ENCODE data around the gene TMEM121B. TPM values are rescaled to one million over a fixed set of nuclear protein-coding genes. Genes with fewer than 3 reads are reported as not detected.

Gene TMEM121B
- total and polyA plus RNA-seq, 2 of the 13 experiments (the other 11 are each of a cell fraction or from before 2014, with no cell fraction given) = not detected

DNA sequence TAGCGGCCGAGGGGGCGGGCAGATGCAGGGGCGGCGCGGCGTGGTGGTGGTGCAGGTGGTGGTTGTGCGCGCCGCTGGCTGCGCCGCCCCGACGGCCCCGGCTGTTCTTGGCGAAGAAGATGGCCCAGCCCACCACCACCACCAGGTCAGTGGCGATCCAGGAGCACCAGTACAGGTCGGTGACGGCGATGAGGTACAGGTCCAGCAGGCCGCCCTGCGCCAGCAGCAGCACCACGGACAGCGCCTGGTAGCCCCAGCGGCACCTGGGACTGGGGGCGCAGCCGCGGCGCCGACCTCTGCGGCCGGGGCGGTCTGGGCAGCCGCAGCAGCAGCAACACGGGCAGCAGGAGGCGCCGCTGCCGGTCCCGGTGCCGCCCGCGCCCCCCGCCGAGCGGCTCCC, 879 bp downstream of the TMEM121B start (continued):
- TF ChIP-seq, protein P1, sequence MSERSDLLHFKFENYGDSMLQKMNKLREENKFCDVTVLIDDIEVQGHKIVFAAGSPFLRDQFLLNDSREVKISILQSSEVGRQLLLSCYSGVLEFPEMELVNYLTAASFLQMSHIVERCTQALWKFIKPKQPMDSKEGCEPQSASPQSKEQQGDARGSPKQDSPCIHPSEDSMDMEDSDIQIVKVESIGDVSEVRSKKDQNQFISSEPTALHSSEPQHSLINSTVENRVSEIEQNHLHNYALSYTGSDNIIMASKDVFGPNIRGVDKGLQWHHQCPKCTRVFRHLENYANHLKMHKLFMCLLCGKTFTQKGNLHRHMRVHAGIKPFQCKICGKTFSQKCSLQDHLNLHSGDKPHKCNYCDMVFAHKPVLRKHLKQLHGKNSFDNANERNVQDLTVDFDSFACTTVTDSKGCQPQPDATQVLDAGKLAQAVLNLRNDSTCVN (CRISPR knock-in tag; IDR thresholded peaks at IDR 0.05; ENCODE audit: borderline replicate concordance) = 0 out of 2 replicates have a peak, but pooled peaks have one; percentile 24
- TF ChIP-seq DNMT3B (CRISPR knock-in tag; conservative IDR thresholded peaks at IDR 0.05) (no peak), ZSCAN31 (CRISPR knock-in tag; IDR thresholded peaks at IDR 0.05; ENCODE audit: low read depth) (no peak), GTF3A (CRISPR knock-in tag; conservative IDR thresholded peaks at IDR 0.05) (no peak), ZNF333 (CRISPR knock-in tag; IDR thresholded peaks at IDR 0.05; ENCODE audit: borderline replicate concordance) (peak; percentile 39; the same call in 1 of the 2 replicates), TMF1 (CRISPR knock-in tag; IDR thresholded peaks at IDR 0.05; ENCODE audit: low read depth) (0 out of 2 replicates have a peak, but pooled peaks have one; percentile 33), ZNF619 (CRISPR knock-in tag; IDR thresholded peaks at IDR 0.05) (no peak), ZBTB44 (CRISPR knock-in tag; IDR thresholded peaks at IDR 0.05) (peak; percentile 42; the same call in 1 of the 2 replicates), REST (IDR thresholded peaks at IDR 0.05; ENCODE audit: borderline replicate concordance in 1 of 2, low read depth in 1 of 2, low read length in 2 of 2) (peak in 1 of 2 experiments; percentile 96), ZNF329 (CRISPR knock-in tag; IDR thresholded peaks at IDR 0.05; ENCODE audit: low read depth) (0 out of 2 replicates have a peak, but pooled peaks have one; percentile 33), ARID5B (CRISPR knock-in tag; IDR thresholded peaks at IDR 0.05) (0 out of 2 replicates have a peak, but pooled peaks have one; percentile 14), SRY (CRISPR knock-in tag; IDR thresholded peaks at IDR 0.05) (peak; percentile 73; the same call in 1 of the 2 replicates), SP2 (CRISPR knock-in tag; IDR thresholded peaks at IDR 0.05) (no peak), DPF2 (CRISPR knock-in tag; IDR thresholded peaks at IDR 0.05; ENCODE audit: borderline replicate concordance, low read depth) (no peak), KDM6A (CRISPR knock-in tag; IDR thresholded peaks at IDR 0.05; ENCODE audit: low read depth) (no peak), SALL1 (CRISPR knock-in tag; IDR thresholded peaks at IDR 0.05) (peak; percentile 55; the same call in 1 of the 2 replicates)
- TF ChIP-seq, protein P2, sequence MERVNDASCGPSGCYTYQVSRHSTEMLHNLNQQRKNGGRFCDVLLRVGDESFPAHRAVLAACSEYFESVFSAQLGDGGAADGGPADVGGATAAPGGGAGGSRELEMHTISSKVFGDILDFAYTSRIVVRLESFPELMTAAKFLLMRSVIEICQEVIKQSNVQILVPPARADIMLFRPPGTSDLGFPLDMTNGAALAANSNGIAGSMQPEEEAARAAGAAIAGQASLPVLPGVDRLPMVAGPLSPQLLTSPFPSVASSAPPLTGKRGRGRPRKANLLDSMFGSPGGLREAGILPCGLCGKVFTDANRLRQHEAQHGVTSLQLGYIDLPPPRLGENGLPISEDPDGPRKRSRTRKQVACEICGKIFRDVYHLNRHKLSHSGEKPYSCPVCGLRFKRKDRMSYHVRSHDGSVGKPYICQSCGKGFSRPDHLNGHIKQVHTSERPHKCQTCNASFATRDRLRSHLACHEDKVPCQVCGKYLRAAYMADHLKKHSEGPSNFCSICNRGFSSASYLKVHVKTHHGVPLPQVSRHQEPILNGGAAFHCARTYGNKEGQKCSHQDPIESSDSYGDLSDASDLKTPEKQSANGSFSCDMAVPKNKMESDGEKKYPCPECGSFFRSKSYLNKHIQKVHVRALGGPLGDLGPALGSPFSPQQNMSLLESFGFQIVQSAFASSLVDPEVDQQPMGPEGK (CRISPR knock-in tag; IDR thresholded peaks at IDR 0.05) = peak; percentile 19; the same call in 1 of the 2 replicates
